CD4-positive, alpha-beta T cell treated with Interleukin-17A for 1 hour (primary cell): Measurements from ENCODE around the gene DNAJC1.
"Not testable (repeated sequence)": the region's sequence is repeated elsewhere in the genome, so short reads cannot be mapped to it uniquely, and the experiment has no call there.

Source experiments
- DNase-seq: peaks from one replicate; pipeline ENCODE4 v3.0.0-alpha.2; 2020

Gene DNAJC1

DNA sequence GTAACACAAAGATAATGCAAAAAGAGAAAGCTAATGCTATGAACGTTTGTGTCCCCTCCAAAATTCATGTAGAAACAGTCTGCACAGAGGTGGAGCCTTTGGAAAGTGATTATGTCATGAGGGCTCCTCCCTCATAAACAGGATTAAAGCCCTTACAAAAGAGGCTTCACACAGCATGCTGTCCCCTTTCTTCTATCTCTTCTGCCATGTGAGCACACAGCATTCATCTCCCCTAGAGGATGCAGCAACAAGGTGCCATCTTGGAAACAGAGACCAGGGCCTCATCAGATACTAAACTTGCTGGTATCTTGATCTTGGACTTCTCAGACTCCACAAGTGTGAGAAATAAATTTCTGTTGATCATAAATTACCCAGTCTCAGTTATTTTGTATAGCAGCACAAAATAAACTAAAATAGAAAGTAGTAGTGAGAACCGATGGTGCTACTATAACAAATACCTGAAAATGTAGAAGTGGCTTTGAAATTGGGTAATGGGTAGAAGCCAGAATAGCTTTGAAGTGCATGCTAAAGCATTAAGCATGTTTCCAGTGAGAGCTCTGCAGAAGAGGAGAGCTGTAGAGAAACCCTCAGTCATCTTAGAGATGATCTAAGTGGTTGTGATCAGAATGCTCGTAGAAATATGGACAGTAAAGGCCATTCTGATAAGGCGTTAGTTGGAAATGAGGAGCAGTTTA is 108.7 kb downstream of the DNAJC1 start:
- no peak for DNase-seq

DNA sequence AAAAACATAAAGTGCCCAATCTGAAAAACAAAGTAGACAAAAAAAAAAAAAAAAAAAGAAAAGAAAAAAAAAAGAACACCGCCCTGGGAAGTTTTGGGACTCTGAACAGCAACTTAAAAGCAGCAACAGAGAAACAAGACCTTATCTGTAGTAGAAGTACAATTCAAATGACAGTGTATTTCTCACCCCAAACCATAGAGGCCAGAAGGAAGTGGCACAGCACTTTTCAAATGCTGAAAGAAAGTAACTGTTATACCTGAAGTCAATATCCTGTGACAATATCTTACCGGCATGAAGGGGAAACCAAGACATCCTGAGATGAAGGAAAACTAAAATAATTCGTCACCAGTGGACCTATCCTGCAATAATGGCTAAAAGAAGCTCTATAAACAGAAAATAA is 112.1 kb downstream of the DNAJC1 start:
- peak; percentile 18 for DNase-seq

DNA sequence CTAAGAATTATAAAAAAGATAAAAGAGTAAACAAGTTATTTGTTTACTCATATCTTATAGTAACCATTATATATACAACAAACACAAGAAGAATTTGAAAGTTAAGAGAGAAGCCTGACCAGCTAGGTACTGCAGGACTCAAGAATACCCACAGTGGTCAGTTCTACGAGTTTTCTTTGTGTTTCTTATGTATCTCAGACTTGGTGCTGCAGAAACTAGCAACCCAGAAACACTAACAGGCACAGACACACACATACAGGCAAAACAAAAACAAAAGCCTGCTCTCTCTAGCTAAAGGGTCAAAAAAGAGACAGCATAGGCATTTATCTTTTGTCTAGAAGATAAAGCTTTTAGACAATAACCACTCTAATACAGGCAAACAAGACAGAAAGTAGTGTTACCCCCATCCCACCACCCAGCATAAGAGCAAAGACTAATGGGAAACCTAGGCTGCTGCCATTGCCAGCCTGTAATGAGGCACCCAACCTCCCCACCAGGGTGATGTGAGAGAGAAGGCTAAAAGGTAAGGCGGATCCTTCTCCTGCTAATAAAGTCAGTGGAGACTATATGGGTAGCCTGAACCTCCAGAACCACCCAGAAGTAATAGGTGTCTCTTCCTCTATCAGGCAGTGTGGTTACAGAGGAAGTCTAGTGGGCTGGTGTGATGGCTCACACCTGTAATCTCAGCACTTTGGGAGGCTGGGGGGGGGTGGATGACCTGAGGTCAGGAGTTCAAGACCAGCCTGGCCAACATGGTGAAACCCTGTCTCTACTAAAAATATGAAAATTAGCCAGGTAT is 113.9 kb downstream of the DNAJC1 start:
- DNase-seq, result no peak

DNA sequence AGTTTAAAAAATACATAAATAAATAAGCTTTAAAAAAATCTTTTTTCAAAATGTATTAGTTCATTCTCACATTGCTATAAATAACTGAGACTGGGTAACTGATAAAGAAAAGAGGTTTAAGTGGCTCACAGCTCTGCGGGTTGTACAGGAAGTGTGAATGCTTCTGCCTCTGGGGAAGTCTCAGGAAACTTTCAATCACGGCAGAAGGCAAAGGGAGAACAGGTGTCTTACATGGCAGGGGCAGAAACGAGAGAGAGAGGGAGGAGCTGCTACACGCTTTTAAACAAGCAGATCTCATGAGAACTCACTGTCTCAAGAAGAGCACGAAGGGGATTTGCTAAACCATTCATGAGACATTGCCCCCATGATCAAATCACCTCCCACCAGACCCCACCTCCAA is 114.6 kb downstream of the DNAJC1 start:
- DNase-seq, result peak; percentile 13

DNA sequence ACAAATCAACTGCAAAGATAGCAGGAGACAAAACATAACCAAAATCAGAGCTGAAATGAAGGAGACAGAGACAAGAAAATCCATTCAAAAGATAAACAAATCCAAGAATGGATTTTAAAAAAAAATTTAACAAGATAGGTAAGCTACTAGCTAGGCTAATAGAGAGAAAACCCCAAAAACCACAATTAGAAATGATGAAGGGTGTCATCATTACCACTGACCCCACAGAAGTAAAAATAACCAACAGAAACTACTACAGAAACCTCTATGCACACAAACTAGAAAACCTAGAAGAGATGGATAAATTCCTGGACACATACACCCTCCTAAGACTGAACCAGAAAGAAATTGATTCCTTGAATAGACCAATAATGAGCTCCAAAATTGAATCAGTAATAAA is 117.6 kb downstream of the DNAJC1 start:
- DNase-seq, result no peak

DNA sequence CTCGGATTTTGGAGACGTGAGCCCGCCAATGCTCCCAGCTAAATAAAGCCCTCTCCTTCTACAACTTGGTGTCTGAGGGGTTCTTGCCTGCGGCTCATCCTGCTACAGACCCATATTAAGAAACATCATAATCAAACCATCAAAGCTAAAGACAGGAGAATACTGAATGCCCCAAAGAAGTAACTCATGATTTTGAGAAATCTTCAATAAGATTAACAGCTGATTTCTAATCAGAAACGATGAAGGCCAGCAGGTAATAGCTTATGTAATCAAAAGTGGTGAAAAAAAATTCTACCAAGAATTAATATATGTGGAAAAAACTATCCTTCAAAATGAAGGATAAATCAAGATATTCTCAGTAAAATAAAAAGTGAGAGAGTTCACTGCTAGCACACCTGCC is 130.3 kb downstream of the DNAJC1 start:
- DNase-seq, result no peak

DNA sequence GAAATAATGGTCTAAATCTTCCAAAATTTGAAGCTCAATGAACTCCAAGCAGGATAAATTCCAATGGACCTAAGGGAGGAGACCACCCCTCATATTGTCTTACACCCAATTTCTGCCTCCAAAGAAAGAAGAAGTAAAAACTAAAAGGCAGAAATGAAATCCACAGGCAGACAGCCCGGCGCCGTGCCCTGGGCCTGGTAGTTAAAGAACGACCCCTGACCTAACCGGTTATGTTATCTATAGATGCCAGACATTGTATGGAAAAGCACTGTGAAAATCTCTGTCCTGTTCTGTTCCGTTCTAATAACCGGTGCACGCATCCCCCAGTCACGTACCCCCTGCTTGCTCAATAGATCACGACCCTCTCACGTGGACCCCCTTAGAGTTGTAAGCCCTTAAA is 130.8 kb downstream of the DNAJC1 start:
- DNase-seq, result not testable (repeated sequence)

DNA sequence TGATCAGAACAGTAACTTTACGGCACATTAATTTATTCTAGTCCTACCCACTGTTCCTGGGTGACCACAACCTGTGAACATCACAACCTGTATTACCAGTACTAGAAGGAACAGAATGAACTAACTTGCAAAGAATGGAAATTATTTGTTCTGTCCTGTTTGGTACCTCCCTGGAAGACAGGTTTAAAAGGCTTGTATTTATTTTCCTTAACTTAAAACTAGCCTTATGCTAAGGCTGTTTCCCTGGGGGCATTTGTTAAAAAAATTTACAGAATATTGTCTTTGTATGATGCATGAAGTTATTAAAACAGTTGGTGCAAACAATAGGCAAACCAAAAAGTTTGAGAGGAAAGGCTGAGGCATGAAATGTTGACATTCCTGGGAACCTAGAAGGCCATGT is 132.7 kb downstream of the DNAJC1 start:
- no peak for DNase-seq

DNA sequence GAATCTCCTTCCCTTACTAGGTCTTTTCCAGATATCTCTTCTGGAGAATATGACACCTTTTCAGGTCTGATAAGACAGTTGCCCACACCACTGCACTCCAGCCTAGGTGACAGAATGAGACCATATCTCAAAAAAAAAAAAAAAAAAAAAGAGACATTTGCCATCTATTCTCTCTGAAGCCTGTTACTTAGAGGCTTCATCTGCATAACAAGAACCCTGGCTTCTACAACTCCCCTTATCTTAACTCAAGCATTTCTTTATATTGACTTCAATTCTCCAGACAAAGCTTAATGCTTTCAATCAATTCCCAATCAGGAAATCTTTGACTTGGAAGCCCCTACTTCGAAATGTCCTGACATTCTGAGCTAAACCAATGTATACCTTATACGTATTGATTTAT is 134.4 kb downstream of the DNAJC1 start:
- not testable (repeated sequence) for DNase-seq

DNA sequence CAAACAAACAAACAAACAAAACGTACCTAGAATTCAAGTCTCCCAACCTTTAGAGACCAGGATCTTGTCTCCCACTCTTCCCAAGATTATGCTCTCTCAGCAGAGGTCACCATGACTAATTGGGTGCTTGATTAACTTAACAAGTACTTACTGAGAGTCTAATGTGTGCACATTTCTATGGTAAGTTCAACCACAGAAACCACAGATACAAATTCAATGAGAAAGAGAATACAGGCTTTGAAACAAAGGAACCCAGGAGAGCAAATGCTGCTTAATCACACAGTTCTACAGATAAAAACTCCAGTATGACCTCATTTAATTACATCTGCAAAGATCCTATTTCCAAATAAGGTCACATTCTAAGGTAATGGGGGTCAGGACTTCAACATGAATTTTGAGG is 142.8 kb downstream of the DNAJC1 start:
- no peak for DNase-seq

DNA sequence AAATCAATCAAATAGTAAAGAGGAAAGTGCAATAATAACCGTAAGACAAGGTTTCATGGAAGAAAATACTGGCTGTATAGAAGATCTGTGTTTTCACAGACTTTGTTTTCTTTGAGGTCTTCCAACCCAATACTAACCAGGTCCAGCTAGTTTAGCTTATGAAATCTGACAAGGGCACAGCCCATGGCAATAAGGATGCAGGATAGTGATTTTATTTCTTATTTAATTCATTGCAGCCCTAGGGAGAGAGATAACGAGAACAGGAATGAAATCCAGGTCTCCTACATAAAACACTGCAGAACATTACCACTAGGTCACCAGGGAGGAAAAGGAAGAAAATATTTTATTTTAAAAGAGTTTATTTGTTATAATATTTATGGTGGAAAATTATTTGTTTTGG is 145.1 kb downstream of the DNAJC1 start:
- DNase-seq, result no peak

DNA sequence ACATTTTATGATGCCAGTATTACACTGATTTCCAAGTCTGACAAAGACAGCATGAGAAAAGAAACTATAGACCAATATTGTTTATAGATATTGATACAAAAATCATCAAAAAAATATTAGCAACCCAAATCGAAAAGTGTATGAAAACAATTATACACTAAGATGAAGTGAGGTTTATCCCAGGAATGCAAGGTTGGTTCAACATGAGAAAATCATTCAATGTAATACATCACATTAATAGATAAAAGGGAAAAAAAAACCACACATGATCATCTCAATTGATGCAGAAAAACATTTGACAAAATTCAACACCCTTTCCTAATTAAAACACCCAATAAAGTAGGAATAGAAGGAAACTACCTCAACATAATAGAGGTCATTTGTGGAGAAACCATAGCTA is 153.9 kb downstream of the DNAJC1 start:
- no peak for DNase-seq

DNA sequence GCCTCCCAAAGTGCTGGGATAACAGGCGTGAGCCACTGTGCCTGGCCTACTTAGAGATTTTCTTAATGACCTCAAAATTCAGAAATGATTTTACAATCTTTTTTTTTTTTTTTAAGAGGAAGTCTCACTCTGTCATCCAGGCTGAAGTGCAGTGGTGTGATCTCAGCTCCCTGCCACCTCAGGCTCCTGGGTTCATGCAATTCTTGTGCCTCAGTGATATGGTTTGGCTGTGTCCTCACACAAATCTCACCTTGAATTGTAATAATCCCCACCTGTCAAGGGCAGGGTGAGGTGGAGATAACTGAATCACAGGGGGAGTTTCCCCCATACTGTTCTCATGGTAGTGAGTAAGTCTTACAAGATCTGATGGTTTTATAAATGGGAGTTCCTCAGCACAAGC is 159.9 kb downstream of the DNAJC1 start:
- no peak for DNase-seq

DNA sequence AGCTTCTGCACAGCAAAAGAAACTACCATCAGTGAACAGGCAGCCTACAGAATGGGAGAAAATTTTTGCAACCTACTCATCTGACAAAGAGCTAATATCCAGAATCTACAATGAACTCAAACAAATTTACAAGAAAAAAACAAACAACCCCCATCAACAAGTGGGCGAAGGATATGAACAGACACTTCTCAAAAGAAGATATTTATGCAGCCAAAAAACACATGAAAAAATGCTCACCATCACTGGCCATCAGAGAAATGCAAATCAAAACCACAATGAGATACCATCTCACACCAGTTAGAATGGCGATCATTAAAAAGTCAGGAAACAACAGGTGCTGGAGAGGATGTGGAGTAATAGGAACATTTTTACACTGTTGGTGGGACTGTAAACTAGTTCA is 162.3 kb downstream of the DNAJC1 start:
- DNase-seq, result not testable (repeated sequence)

DNA sequence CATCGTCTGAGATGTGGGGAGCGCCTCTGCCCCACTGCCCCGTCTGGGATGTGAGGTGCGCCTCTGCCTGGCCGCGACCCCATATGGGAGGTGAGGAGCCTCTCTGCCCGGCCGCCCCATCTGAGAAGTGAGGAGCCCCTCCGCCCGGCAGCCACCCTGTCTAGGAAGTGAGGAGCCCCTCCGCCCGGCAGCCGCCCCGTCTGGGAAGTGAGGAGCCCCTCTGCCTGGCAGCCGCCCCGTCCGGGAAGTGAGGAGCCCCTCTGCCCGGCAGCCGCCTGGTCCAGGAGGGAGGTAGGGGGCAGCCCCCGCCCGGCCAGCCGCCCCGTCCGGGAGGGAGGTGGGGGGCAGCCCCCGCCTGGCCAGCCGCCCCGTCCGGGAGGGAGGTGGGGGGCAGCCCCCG is 166.0 kb downstream of the DNAJC1 start:
- DNase-seq, result not testable (repeated sequence)

DNA sequence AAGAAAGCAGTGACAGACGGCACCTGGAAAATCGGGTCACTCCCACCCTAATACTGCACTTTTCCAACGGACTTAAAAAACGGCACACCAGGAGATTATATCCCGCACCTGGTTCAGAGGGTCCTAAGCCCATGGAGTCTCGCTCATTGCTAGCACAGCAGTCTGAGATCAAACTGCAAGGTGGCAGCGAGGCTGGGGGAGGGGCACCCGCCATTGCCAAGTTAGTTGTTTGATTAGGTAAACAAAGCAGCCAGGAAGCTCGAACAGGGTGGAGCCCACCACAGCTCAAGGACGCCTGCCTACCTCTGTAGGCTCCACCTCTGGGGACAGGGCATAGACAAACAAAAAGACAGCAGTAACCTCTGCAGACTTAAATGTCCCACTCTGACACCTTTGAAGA is 169.0 kb downstream of the DNAJC1 start:
- not testable (repeated sequence) for DNase-seq

DNA sequence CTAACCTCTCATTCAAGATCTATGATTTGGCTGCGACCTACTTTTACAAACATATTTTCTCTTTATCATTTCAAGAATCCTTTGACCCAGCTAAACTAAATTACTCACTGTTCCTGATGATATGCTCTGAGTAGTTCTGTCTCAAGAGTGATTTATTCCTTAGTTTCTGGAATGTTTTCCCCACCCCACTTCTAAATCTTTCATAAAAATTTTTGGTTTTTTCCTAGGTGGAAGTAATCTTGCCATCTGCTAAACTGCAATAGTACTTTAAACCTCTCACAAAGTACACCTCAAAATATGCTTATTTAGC is 170.8 kb downstream of the DNAJC1 start:
- DNase-seq, result no peak

DNA sequence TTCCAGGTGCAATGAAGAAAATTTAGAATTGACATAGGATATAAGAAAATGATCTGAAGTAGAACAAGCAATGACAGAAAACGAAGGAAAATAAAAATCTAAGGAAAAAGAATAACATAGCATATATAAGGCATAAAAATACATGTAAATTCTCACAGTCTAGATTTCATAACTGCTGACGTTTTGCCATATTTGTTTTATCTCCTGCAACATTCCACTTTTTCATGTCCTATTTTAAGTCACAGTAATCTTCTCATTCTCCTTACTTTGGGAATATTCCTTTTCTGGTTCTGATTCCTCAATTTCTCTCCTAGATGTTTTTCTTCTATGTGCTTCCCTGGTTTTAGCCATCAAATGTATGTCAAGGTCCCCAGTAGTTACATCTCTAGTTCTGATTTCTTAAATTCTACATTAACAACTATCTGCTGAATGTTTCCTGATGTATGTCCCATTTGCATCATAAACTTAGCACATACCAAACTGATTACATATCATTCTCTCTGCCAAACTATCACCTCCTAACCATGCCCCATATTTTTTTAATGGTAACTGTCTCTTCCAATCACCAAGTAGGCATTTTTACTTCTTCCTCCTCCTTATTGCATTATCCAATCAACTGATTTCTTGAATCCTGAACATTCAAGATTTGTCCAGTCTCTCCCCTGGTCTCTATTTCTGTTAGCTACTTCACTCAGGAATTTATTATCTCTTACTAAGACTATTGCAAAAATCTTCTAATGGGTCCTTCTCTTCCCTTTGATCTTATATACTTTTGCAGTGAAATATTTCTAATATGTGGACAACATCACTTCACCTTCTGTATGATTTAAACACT is 171.3 kb downstream of the DNAJC1 start:
- DNase-seq, result no peak

DNA sequence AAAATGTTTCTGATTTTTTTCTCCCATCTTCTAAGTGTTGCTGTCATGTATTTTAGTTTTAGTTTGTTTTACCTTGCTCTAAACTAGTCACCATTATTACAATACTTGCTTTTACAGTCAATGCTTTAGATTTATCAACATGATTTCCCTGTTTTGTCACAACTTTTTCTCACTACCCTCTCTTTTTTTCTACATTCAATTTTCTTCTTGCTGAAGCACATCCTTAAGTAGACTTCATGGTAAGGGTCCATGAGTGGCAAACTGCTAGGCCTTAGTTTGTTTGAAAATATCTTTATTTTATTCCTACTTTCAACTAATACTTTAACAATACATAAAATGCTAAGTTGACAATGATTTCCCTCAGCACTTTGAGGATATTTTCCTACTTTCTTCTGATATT is 173.5 kb downstream of the DNAJC1 start:
- DNase-seq, result no peak

DNA sequence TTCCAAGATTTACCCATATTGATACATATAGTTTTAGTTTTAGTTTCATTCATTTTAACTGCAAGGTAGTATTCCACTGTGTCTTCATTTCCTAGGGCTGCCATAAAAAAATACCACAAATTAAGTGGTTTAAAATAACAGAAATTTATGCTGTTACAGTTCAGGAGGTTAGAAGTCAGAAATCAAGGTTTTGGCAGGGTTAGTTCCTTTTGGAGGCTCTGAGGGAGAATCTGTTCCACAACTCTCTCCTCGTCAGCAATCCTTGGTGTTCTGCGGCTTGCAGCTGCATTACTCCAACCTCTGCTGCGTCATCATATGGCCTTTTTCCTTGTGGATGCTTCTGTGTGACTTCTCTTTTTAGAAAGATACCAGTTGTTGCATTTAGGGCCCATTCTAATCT is 176.2 kb downstream of the DNAJC1 start:
- DNase-seq, result no peak

DNA sequence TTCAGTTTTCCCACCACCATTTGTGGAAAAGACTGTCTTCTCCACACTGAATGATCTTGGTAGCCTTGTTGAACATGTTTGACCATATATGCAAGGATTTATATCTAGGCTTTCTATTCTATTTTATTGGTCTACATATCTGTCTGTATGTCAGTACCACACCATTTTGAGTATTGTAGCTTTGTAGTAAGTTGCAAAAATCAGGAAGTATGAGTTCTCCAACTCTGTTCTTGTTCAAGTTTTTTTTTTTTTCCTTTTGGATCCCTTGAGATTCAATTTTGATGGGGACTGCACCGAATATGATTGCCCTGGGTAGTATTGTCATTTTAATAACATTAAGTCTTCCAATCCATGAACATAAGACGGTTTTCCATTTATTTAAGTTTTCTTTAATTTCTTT is 176.8 kb downstream of the DNAJC1 start:
- no peak for DNase-seq

DNA sequence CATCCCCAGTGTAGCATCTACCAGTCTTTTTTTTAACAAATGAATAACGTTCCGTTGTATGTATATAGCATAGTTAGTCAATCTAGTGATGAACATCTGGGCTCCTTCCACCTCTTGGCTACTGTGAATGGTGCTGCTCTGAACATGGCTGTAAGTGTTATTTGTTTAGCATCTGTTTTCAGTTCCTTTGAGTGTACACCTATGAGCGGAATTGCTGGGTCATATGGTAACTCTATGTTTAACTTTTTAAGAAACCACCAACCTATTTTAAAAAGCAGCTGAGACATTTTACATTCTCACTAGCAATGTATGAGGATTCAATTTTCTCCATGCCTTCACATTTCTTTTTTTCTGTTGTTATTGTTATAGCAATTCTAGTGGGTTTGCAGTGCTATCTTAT is 178.2 kb downstream of the DNAJC1 start:
- DNase-seq, result no peak

DNA sequence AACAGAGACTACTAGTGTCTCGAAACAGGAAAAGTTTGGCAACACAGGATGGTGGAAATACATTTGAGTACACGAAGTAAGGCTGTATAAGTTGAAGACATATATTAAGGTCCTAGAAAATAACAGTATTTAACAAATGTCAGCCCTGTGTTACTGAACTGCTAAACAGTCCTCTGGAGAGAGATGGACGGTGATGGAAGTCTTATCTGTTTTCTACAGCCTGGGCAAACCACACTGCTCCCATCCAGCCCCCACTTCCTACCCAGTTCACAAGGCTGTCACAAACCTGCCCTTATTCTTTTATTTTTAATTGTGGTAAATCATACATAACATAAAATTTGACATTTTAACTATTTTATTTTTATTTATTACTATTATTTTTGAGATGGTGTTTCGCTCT is 179.1 kb downstream of the DNAJC1 start:
- no peak for DNase-seq

DNA sequence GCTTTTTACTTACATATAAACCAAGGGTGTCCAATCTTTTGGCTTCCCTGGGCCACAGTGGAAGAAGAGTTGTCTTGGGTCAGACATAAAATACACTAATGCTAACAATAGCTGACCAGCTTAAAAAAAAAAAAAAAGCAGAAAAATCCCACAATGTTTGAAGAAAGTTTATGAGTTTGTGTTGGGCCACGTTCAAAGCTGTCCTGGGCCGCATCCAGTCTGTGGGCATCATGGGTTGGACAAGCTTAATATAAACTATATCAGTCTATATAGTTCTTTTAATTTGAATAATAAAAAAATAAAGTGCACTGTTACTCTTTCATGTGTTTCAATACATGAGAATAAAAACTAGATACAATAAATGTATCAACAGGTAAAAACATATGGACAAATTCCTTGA is 179.9 kb downstream of the DNAJC1 start:
- no peak for DNase-seq
